Neural cell (in vitro differentiated cells): ENCODE data around the gene LHFPL2. TPM values are rescaled to one million over a fixed set of nuclear protein-coding genes. Genes with fewer than 3 reads are reported as not detected.

ENCODE experiments used
- H2AFZ ChIP-seq: fragments of 200-600, 300-800 bp; sonication (generic), shearing (Covaris generic); 2 replicates; pipeline ENCODE4 v1.6.0; 2014; ENCODE audit warnings: low read depth, mild to moderate bottlenecking, antibody characterized with exemption, low read length, moderate library complexity
- H3F3A ChIP-seq: fragments of 200-600 bp; shearing (Covaris generic); 2 replicates; pipeline ENCODE4 v1.6.1; 2016; ENCODE audit warnings: mild to moderate bottlenecking, moderate library complexity, mixed read lengths, antibody characterized with exemption, low read length; ENCODE audit not compliant: insufficient read depth, poor library complexity, severe bottlenecking
- H3K27ac ChIP-seq: fragments of 200-600, 300-800 bp; sonication (generic), shearing (Covaris generic); 2 replicates; pipeline ENCODE4 v1.5.1; 2014; ENCODE audit warnings: mild to moderate bottlenecking, low read length, moderate library complexity
- H3K27me3 ChIP-seq: fragments of 300-800, 200-600 bp; sonication (generic), shearing (Covaris generic); 2 replicates; pipeline ENCODE4 v1.6.0; 2014; ENCODE audit warnings: mild to moderate bottlenecking, low read depth, low read length, moderate library complexity; ENCODE audit not compliant: insufficient read depth
- H3K36me3 ChIP-seq: fragments of 300-800, 200-600 bp; sonication (generic), shearing (Covaris generic); 2 replicates; pipeline ENCODE4 v1.5.1; 2014; ENCODE audit warnings: mild to moderate bottlenecking, antibody characterized with exemption, low read length, moderate library complexity; ENCODE audit not compliant: insufficient read depth
- H3K4me2 ChIP-seq: fragments of 300-800, 200-600 bp; sonication (generic), shearing (Covaris generic); 2 replicates; pipeline ENCODE4 v1.6.0; 2014; ENCODE audit warnings: mild to moderate bottlenecking, low read length
- H3K4me3 ChIP-seq: fragments of 300-800, 200-600 bp; sonication (generic), shearing (Covaris generic); 2 replicates; pipeline ENCODE4 v1.5.1; 2014; ENCODE audit warnings: mild to moderate bottlenecking, low read length, moderate library complexity
- H3K79me2 ChIP-seq: fragments of 200-600 bp; shearing (Covaris generic); replicated peaks from 2 replicates; pipeline ENCODE4 v1.6.0; 2014; ENCODE audit warnings: mild to moderate bottlenecking, low read length, moderate library complexity; ENCODE audit not compliant: insufficient read depth
- H3K9ac ChIP-seq: fragments of 300-800, 200-600 bp; sonication (generic), shearing (Covaris generic); 2 replicates; pipeline ENCODE4 v1.6.1; 2016; ENCODE audit warnings: mild to moderate bottlenecking, low read length, mixed read lengths
- H3K9me2 ChIP-seq: fragments of 200-600 bp; shearing (Covaris generic); 2 replicates; pipeline ENCODE4 v1.6.1; 2016; ENCODE audit warnings: mild to moderate bottlenecking, low read length, mixed read lengths; ENCODE audit not compliant: insufficient read depth
- H3K9me3 ChIP-seq: fragments of 200-600, 300-800 bp; sonication (generic), shearing (Covaris generic); 2 replicates; pipeline ENCODE4 v1.6.1; 2016; ENCODE audit warnings: mild to moderate bottlenecking, mixed run types, low read length, moderate library complexity, mixed read lengths
- H4K20me1 ChIP-seq: fragments of 200-600 bp; shearing (Covaris generic); 2 replicates; pipeline ENCODE4 v1.6.1; 2016; ENCODE audit warnings: mild to moderate bottlenecking, mixed run types; ENCODE audit not compliant: insufficient read depth
- CTCF ChIP-seq: fragments of 450-650 bp; IDR thresholded peaks from 2 replicates; pipeline ENCODE4 v1.5.1; 2014; ENCODE audit warnings: antibody characterized with exemption, mild to moderate bottlenecking, moderate library complexity; ENCODE audit not compliant: poor library complexity, severe bottlenecking
- EP300 ChIP-seq: fragments of 450-650 bp; conservative IDR thresholded peaks from 2 replicates; pipeline ENCODE4 v1.6.1; 2014; ENCODE audit warnings: antibody characterized with exemption, mild to moderate bottlenecking, moderate library complexity; ENCODE audit not compliant: poor library complexity, severe bottlenecking
- EZH2 ChIP-seq: fragments of 200-600, 300-800 bp; shearing (Covaris generic), sonication (generic); IDR thresholded peaks from 2 replicates; pipeline ENCODE4 v1.6.1; 2014; ENCODE audit warnings: antibody characterized with exemption, low read length, borderline replicate concordance, mild to moderate bottlenecking; ENCODE audit not compliant: insufficient read depth, poor library complexity, severe bottlenecking
- MXI1 ChIP-seq: fragments of 450-650 bp; conservative IDR thresholded peaks from 2 replicates; pipeline ENCODE4 v1.6.1; 2014; ENCODE audit warnings: antibody characterized with exemption, mild to moderate bottlenecking; ENCODE audit not compliant: poor library complexity, severe bottlenecking
- POLR2AphosphoS5 ChIP-seq: IDR thresholded peaks from 2 replicates; pipeline ENCODE4 v1.6.1; 2012
- RAD21 ChIP-seq: fragments of 450-650 bp; conservative IDR thresholded peaks from 2 replicates; pipeline ENCODE4 v1.6.1; 2014; ENCODE audit warnings: antibody characterized with exemption, mild to moderate bottlenecking, moderate library complexity
- SMC3 ChIP-seq: fragments of 450-650 bp; conservative IDR thresholded peaks from 2 replicates; pipeline ENCODE4 v1.6.1; 2014; ENCODE audit warnings: antibody characterized with exemption, mild to moderate bottlenecking, moderate library complexity; ENCODE audit not compliant: poor library complexity
- TAF1 ChIP-seq: IDR thresholded peaks from 2 replicates; pipeline ENCODE4 v1.6.1; 2012; ENCODE audit warnings: low read depth
- polyA plus RNA-seq: library from polyadenylated mRNA; depleted of rRNA; stranded (reverse); fragments of >200 nt; gene quantifications from 2 replicates; pipeline ENCODE4 v1.2.3, GENCODE V29; 2014
- TF ChIP-seq, protein P1 (sequence below): IDR thresholded peaks from 2 replicates; pipeline ENCODE4 v1.6.1; 2012; ENCODE audit warnings: borderline replicate concordance

LHFPL2 gene
- polyA plus RNA-seq, 1 donor from 2014 or later: 1.6 TPM

- Histone ChIP-seq H3K36me3 (no peaks in the 10 kb centered on the region), H4K20me1 (no peaks in the 10 kb centered on the region), H3K79me2 (peaks cover 9% of the 10 kb centered on the region), H3F3A (peaks cover 12% of the 10 kb centered on the region), H3K4me2 (no peak overlapping the region), H3K9ac (no peak overlapping the region), H2AFZ (no peak overlapping the region), H3K27me3 (peaks cover 17% of the 10 kb centered on the region), H3K4me3 (no peak overlapping the region), H3K27ac (no peak overlapping the region), H3K9me3 (no peaks in the 10 kb centered on the region), H3K9me2 (no peaks in the 10 kb centered on the region)
- TF ChIP-seq RAD21: no peak
Measured at GRCh38 chr5:78644129-78644528, 4.4 kb downstream of the LHFPL2 start.

DNA sequence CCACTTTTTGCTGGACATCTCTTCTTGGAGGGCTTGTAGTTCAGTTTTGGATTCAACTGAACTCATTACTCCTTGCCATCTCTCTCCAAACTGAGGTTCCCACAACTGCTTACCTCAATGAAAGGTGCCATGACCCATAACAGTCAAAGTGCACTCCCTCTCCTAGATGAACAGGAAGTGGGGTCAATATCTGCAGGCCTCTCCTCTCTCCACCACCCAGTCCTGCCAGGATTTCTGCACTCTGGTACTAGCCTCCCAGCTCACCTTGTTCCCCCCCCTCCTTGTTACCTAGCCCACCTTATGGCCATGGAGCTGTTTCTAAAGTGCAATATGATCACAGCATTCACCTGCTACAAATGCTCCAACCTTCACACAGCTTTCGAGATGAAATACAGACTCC lies 5.9 kb downstream of the LHFPL2 start:
- peaks cover 9% of the 10 kb centered on the region for H3K79me2 ChIP-seq
- peaks cover 17% of the 10 kb centered on the region for H3K27me3 ChIP-seq
- H3K27ac ChIP-seq: no peak overlapping the region
- no peak overlapping the region for H3K4me3 ChIP-seq
- no peaks in the 10 kb centered on the region for H3K9me2 ChIP-seq
- H3K4me2 ChIP-seq: no peak overlapping the region
- H3K9me3 ChIP-seq: no peaks in the 10 kb centered on the region
- H3K9ac ChIP-seq: no peak overlapping the region
- no peaks in the 10 kb centered on the region for H4K20me1 ChIP-seq
- no peaks in the 10 kb centered on the region for H3K36me3 ChIP-seq
- TF ChIP-seq CTCF: no peak
- TF ChIP-seq, protein P1, sequence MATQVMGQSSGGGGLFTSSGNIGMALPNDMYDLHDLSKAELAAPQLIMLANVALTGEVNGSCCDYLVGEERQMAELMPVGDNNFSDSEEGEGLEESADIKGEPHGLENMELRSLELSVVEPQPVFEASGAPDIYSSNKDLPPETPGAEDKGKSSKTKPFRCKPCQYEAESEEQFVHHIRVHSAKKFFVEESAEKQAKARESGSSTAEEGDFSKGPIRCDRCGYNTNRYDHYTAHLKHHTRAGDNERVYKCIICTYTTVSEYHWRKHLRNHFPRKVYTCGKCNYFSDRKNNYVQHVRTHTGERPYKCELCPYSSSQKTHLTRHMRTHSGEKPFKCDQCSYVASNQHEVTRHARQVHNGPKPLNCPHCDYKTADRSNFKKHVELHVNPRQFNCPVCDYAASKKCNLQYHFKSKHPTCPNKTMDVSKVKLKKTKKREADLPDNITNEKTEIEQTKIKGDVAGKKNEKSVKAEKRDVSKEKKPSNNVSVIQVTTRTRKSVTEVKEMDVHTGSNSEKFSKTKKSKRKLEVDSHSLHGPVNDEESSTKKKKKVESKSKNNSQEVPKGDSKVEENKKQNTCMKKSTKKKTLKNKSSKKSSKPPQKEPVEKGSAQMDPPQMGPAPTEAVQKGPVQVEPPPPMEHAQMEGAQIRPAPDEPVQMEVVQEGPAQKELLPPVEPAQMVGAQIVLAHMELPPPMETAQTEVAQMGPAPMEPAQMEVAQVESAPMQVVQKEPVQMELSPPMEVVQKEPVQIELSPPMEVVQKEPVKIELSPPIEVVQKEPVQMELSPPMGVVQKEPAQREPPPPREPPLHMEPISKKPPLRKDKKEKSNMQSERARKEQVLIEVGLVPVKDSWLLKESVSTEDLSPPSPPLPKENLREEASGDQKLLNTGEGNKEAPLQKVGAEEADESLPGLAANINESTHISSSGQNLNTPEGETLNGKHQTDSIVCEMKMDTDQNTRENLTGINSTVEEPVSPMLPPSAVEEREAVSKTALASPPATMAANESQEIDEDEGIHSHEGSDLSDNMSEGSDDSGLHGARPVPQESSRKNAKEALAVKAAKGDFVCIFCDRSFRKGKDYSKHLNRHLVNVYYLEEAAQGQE: no peak
- no peak for TF ChIP-seq TAF1
- TF ChIP-seq POLR2AphosphoS5: no peak
- TF ChIP-seq MXI1: no peak
- TF ChIP-seq RAD21: no peak
- no peak for TF ChIP-seq EZH2
- no peak for TF ChIP-seq SMC3
- TF ChIP-seq EP300: no peak
- H3F3A ChIP-seq: peaks cover 11% of the 10 kb centered on the region
- H2AFZ ChIP-seq: no peak overlapping the region
